Transverse colon (tissue), 4 donors: ENCODE results near the gene RAB17. TPM values are rescaled to one million over a fixed set of nuclear protein-coding genes. Genes with fewer than 3 reads are reported as not detected.

Experiments used
- DNase-seq: peaks from one replicate; pipeline ENCODE4 v3.0.0-alpha.2; 2019
- H3K27ac ChIP-seq, 4 donors: fragments of 200-600 bp; sonication (generic); 2 replicates each; pipeline ENCODE4 v1.5.1; 2016 to 2018; ENCODE audit warnings: inconsistent platforms in 4 of 4
- H3K27me3 ChIP-seq: fragments of 200-600 bp; sonication (generic); 2 replicates; pipeline ENCODE4 v1.5.1; 2017; ENCODE audit warnings: inconsistent platforms
- H3K36me3 ChIP-seq, 4 donors: fragments of 200-600 bp; sonication (generic); 2 replicates each; pipeline ENCODE4 v1.5.1; 2017 to 2019; ENCODE audit warnings: inconsistent platforms in 4 of 4
- H3K4me1 ChIP-seq, 4 donors: fragments of 200-600 bp; sonication (generic); 2 replicates each; pipeline ENCODE4 v1.5.1; 2017 to 2020; ENCODE audit warnings: inconsistent platforms in 4 of 4
- H3K4me3 ChIP-seq, 4 donors: fragments of 200-600 bp; sonication (generic); 1 replicate in 1 of 4; 2 replicates in 3 of 4; pipeline versions ENCODE4 v1.5.1 to v1.6.1; 2017 to 2019; ENCODE audit warnings: inconsistent platforms in 4 of 4
- H3K9me3 ChIP-seq, 2 donors: fragments of 200-600 bp; sonication (generic); 2 replicates each; pipeline ENCODE4 v1.5.1; 2017 to 2019; ENCODE audit warnings: inconsistent platforms in 2 of 2
- EP300 ChIP-seq: sonication (generic); formaldehyde crosslinking; IDR thresholded peaks from one replicate; pipeline ENCODE4 v1.6.1; 2017; ENCODE audit warnings: antibody characterized with exemption, low read depth
- POLR2A ChIP-seq: fragments of 450-650 bp; IDR thresholded peaks from one replicate; pipeline ENCODE4 v1.6.1; 2016; ENCODE audit warnings: antibody characterized with exemption, mild to moderate bottlenecking, moderate library complexity
- POLR2AphosphoS5 ChIP-seq, 3 donors: sonication (generic); formaldehyde crosslinking; IDR thresholded peaks; one replicate each; pipeline ENCODE4 v1.6.1; 2016; ENCODE audit warnings: antibody characterized with exemption in 3 of 3
- WGBS, 2 donors: methylation state at CpG; one replicate each; pipeline ENCODE4 v1.1.5; 2018; ENCODE audit warnings: low coverage in 1 of 2; 5-methylcytosine and 5-hydroxymethylcytosine counted together
- in situ Hi-C, 4 donors: fragments of 200-750 bp; cut with MboI; loops; one replicate each; pipeline versions ENCODE4 v1.15.0 to v1.15.1; 2017; ENCODE audit warnings: low sequenced_read_pairs in 3 of 4, low pct_ligation_motif_present in 1 of 4, low pct_unique_long_range_greater_than_20kb in 1 of 4
- intact Hi-C: fragments of 100-400 bp; cut with DNase I; formaldehyde crosslinking; loops from one replicate; pipeline ENCODE4 v1.15.1; 2023; ENCODE audit warnings: low total_unique reads
- total RNA-seq, 4 donors: library from RNA; depleted of rRNA; stranded (reverse); fragments of >200 nt; gene quantifications; one replicate each; pipeline ENCODE4 v1.1.0, GENCODE V29; 2016
- TF ChIP-seq, protein P1 (sequence below), 5 experiments: fragments of 200-600 bp in 3 of 5; fragments of 450-650 bp in 2 of 5; sonication (generic) in 3 of 5; IDR thresholded peaks; 1 replicate in 2 of 5; 2 replicates in 3 of 5; pipeline ENCODE4 v1.5.1; 2016 to 2017; ENCODE audit warnings: antibody characterized with exemption in 5 of 5, inconsistent platforms in 3 of 5, mild to moderate bottlenecking in 2 of 5, moderate library complexity in 1 of 5

The RAB17 gene
- total RNA-seq, 4 donors from 2014 or later = 25.1 to 104 (median 65.6) TPM

GRCh38 chr2:237530472-237531433 is 59.8 kb downstream of the RAB17 start:
- in situ Hi-C loops (no loop called here), intact Hi-C loops (no loop called here)
- no peak for DNase-seq
- no peaks in the 10 kb centered on the region for H3K36me3 ChIP-seq
- TF ChIP-seq POLR2AphosphoS5 (IDR thresholded peaks at IDR 0.05) (no peak), EP300 (no peak), POLR2A (no peak)
- TF ChIP-seq, protein P1, sequence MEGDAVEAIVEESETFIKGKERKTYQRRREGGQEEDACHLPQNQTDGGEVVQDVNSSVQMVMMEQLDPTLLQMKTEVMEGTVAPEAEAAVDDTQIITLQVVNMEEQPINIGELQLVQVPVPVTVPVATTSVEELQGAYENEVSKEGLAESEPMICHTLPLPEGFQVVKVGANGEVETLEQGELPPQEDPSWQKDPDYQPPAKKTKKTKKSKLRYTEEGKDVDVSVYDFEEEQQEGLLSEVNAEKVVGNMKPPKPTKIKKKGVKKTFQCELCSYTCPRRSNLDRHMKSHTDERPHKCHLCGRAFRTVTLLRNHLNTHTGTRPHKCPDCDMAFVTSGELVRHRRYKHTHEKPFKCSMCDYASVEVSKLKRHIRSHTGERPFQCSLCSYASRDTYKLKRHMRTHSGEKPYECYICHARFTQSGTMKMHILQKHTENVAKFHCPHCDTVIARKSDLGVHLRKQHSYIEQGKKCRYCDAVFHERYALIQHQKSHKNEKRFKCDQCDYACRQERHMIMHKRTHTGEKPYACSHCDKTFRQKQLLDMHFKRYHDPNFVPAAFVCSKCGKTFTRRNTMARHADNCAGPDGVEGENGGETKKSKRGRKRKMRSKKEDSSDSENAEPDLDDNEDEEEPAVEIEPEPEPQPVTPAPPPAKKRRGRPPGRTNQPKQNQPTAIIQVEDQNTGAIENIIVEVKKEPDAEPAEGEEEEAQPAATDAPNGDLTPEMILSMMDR (IDR thresholded peaks at IDR 0.05) = no peak
- 94% methylated on average over 12 of the region's 12 CpGs; no CpG with 5 or more reads in 1 of the 2 donors for whole genome bisulfite sequencing, 2 donors
- H3K4me3 ChIP-seq = no peak overlapping the region
- no peaks in the 10 kb centered on the region for H3K9me3 ChIP-seq
- H3K27me3 ChIP-seq = no peaks in the 10 kb centered on the region
- H3K4me1 ChIP-seq = no peaks in the 10 kb centered on the region
- no peak overlapping the region for H3K27ac ChIP-seq

DNA sequence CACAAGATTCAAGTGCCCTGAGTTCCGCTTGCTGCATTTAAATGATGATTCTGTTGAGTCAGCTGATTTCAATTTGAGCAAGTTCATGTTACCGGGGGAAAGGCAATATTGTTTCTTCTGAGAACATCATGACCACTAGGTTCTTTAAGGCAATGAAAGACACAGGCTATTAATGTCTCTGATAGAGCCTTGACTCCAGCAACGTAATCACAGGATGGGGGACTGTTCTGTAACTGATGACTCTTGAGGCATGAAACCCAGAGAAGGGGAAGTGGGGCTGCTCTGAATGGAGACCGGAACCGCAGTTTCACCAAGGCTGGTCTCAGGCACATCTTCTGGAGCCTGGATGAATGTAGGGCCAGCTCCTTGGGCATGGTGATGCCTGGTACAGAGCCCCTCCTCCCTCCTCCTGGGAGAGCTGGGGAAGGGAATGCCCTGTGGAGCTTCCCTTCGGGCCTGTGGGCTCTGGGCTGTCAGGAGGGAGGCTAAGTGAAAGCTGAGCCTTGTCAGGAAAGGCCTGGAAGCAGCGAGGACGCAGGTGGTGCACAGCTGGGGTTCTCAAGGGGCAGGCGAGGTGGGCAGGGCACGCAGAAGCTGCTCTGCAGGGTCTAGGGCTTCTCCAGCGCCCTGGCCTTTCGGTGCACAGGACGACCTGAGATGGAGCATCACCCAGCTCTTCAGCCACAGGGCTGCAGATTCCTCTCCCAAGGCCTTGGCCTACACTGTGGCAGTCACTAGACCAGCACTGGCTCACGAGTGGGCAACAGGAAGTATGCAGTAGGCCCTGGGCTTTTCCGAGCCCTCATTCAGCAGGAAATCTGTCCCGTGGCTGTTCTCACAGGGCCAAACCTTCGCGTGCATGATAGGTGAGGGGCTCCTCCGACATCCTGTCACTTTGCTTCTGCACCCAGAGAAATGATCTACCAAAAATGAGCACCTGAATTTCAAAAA is 60.8 kb downstream of the RAB17 start:
- 83 to 84% methylated on average over 3 to 19 of the region's 19 CpGs for WGBS, 2 donors
- in situ Hi-C loops (no loop called here), intact Hi-C loops (no loop called here)
- no peaks in the 10 kb centered on the region for H3K9me3 ChIP-seq
- H3K36me3 ChIP-seq = no peaks in the 10 kb centered on the region
- TF ChIP-seq, protein P1 (IDR thresholded peaks at IDR 0.05) = no peak
- no peak for TF ChIP-seq POLR2A
- TF ChIP-seq POLR2AphosphoS5 (IDR thresholded peaks at IDR 0.05) = no peak
- no peak for TF ChIP-seq EP300
- DNase-seq = no peak
- H3K27me3 ChIP-seq = no peaks in the 10 kb centered on the region
- H3K4me3 ChIP-seq = no peak overlapping the region
- H3K27ac ChIP-seq = peak overlapping the region in 1 of 4 donors; percentile 5
- H3K4me1 ChIP-seq = no peaks in the 10 kb centered on the region

DNA sequence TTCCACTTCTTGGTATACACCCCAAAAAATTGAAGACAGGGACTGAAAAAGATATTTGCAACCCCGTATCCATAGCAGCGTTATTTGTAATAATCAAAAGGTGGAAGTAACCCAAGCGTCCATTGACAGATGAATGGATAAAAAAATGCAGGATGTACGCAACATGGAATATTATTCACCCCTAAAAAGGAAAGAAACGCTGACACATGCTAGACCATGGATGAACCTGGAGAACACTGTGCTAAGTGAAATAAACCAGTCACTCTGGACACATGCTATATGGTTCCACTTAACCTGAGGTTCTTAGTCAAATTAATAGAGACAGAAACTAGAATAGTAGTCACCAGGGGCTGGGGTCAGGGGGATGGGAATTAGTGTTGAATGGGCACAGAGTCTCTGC is 62.8 kb downstream of the RAB17 start:
- no peak for DNase-seq
- Histone ChIP-seq H3K27ac (no peak overlapping the region), H3K9me3 (no peaks in the 10 kb centered on the region), H3K4me1 (no peaks in the 10 kb centered on the region), H3K36me3 (no peaks in the 10 kb centered on the region), H3K27me3 (no peaks in the 10 kb centered on the region), H3K4me3 (no peak overlapping the region)
- TF ChIP-seq, protein P1 (IDR thresholded peaks at IDR 0.05) = no peak
- no peak for TF ChIP-seq POLR2AphosphoS5 (IDR thresholded peaks at IDR 0.05)
- no peak for TF ChIP-seq EP300
- 89 to 98% methylated on average over 4 to 5 of the region's 5 CpGs for WGBS, 2 donors
- intact Hi-C loops = no loop called here
- in situ Hi-C loops = no loop called here

- in situ Hi-C loops = no loop called here
- Histone ChIP-seq H3K9me3 (no peaks in the 10 kb centered on the region), H3K36me3 (no peaks in the 10 kb centered on the region), H3K27me3 (no peaks in the 10 kb centered on the region), H3K4me3 (no peak overlapping the region), H3K4me1 (no peaks in the 10 kb centered on the region), H3K27ac (no peak overlapping the region)
- WGBS, 2 donors = 89 to 95% methylated on average over 11 of the region's 11 CpGs
- intact Hi-C loops = no loop called here
- DNase-seq = no peak
- TF ChIP-seq EP300 (no peak), POLR2A (no peak), POLR2AphosphoS5 (IDR thresholded peaks at IDR 0.05) (no peak)
- TF ChIP-seq, protein P1 (IDR thresholded peaks at IDR 0.05) = no peak
These were observed 63.3 kb downstream of the RAB17 start for GRCh38 chr2:237527233-237527632.
